ENCODE data around the gene MYO7B.

DNA sequence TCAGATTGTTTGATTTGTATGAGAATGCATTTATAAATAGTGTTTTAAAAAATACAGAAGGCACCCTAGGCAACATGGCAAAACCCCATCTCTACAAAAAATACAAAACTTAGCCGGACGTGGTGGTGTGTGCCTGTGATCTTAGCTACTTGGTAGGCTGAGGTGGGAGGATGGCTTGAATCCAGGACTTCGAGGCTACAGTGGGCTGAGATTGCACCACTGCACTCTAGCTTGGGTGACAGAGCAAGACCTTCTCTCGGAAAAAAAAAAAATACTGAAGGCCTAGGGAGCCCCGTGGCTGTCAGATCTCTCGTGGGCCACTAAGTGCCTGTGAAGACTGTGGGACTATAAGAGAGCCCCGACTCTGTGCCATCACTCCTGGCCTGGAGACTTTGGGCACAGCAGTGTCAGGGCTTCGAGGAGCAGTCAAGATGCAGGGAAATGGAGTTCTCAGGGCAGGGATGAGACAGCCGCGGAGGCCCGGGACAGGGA is 40.5 kb downstream of the MYO7B start:
- TF ChIP-seq POLR2A (IDR thresholded peaks at IDR 0.05; ENCODE audit: low read length) (no peak), GATA1 (IDR thresholded peaks at IDR 0.05; ENCODE audit: low read depth, low read length) (no peak)

Measured in erythroblast (primary cell).